NB4 (cell line): Measurements from ENCODE around the gene KDSR.

ENCODE experiments used
- DNase-seq: peaks from one replicate; pipeline ENCODE4 v3.0.0; 2010; ENCODE audit warnings: low read depth
- H3K4me3 ChIP-seq: one replicate; pipeline ENCODE4 v1.5.1; 2011; ENCODE audit warnings: mild to moderate bottlenecking, low read depth, low read length, moderate library complexity
- CTCF ChIP-seq: IDR thresholded peaks from one replicate; pipeline ENCODE4 v1.5.1; 2012; ENCODE audit warnings: low read depth, low read length
- MAX ChIP-seq: IDR thresholded peaks from 2 replicates; pipeline ENCODE4 v1.6.1; 2011; ENCODE audit warnings: low read depth, low read length
- MYC ChIP-seq: IDR thresholded peaks from 2 replicates; pipeline ENCODE4 v1.6.1; 2011; ENCODE audit warnings: low read depth, low read length
- POLR2A ChIP-seq: IDR thresholded peaks from 2 replicates; pipeline ENCODE4 v1.6.1; 2011; ENCODE audit warnings: mild to moderate bottlenecking; ENCODE audit not compliant: insufficient read length; ENCODE audit errors: extremely low read depth

KDSR gene

GRCh38 chr18:63299837-63300745 is 66.9 kb downstream of the KDSR start:
- no peak for DNase-seq
- H3K4me3 ChIP-seq: no peak overlapping the region
- TF ChIP-seq MAX (no peak), CTCF (no peak), MYC (no peak), POLR2A (no peak)

- TF ChIP-seq MYC (no peak), POLR2A (no peak), CTCF (no peak), MAX (no peak)
- no peak for DNase-seq
These were observed 68.3 kb downstream of the KDSR start for GRCh38 chr18:63298400-63299365.

GRCh38 chr18:63297687-63298399 is 69.2 kb downstream of the KDSR start:
- DNase-seq: no peak
- no peak overlapping the region for H3K4me3 ChIP-seq
- TF ChIP-seq MYC: no peak
- TF ChIP-seq POLR2A: no peak
- no peak for TF ChIP-seq MAX
- no peak for TF ChIP-seq CTCF

More at GRCh38 chr18:63298400-63299365, 68.3 kb downstream of the KDSR start:
- no peak overlapping the region for H3K4me3 ChIP-seq

- TF ChIP-seq CTCF (no peak), MYC (no peak), MAX (no peak), POLR2A (no peak)
- no peak overlapping the region for H3K4me3 ChIP-seq
- no peak for DNase-seq
These were observed 73.1 kb downstream of the KDSR start for GRCh38 chr18:63293935-63294334.

GRCh38 chr18:63292831-63293683 is 73.9 kb downstream of the KDSR start:
- TF ChIP-seq CTCF (no peak), MYC (no peak), MAX (no peak), POLR2A (no peak)
- peak; percentile 37 for DNase-seq
- H3K4me3 ChIP-seq: no peak overlapping the region
